ENCODE results near the gene USP49.

The USP49 gene

DNA sequence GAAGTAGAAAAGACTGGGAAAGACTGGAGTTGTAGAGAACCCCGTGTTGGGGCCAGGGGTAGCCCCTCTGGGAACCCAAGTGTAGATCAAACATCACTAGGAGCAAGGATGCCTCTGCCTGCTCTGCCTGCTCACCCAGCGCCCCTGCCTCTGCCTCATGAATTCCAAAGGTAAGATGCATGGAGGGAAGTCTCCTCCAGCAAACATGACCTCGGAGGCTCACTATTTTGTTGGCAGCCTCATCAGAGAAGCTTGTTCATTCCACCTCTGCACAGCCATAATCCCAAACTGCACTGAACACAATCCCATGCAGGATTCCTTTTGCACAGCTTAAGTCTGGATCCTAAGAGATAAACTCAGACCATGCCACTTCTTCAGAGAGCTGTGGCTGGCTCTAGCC lies 120.3 kb downstream of the USP49 start:
- H3K36me3 ChIP-seq (ENCODE audit: control insufficient read depth, insufficient read depth, low read length): peaks cover 10% of the 10 kb centered on the region
- H3K27me3 ChIP-seq (replicated peaks; ENCODE audit: control insufficient read depth, insufficient read depth, low read length): no peaks in the 10 kb centered on the region
- no peak overlapping the region for H3K4me3 ChIP-seq (replicated peaks; ENCODE audit: low read depth, low read length)
- TF ChIP-seq, protein P1, sequence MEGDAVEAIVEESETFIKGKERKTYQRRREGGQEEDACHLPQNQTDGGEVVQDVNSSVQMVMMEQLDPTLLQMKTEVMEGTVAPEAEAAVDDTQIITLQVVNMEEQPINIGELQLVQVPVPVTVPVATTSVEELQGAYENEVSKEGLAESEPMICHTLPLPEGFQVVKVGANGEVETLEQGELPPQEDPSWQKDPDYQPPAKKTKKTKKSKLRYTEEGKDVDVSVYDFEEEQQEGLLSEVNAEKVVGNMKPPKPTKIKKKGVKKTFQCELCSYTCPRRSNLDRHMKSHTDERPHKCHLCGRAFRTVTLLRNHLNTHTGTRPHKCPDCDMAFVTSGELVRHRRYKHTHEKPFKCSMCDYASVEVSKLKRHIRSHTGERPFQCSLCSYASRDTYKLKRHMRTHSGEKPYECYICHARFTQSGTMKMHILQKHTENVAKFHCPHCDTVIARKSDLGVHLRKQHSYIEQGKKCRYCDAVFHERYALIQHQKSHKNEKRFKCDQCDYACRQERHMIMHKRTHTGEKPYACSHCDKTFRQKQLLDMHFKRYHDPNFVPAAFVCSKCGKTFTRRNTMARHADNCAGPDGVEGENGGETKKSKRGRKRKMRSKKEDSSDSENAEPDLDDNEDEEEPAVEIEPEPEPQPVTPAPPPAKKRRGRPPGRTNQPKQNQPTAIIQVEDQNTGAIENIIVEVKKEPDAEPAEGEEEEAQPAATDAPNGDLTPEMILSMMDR (IDR thresholded peaks at IDR 0.05; ENCODE audit: insufficient read depth, low read length, poor library complexity, severe bottlenecking): no peak
- DNase-seq (ENCODE audit: extremely low read depth, insufficient read length): no peak

DNA sequence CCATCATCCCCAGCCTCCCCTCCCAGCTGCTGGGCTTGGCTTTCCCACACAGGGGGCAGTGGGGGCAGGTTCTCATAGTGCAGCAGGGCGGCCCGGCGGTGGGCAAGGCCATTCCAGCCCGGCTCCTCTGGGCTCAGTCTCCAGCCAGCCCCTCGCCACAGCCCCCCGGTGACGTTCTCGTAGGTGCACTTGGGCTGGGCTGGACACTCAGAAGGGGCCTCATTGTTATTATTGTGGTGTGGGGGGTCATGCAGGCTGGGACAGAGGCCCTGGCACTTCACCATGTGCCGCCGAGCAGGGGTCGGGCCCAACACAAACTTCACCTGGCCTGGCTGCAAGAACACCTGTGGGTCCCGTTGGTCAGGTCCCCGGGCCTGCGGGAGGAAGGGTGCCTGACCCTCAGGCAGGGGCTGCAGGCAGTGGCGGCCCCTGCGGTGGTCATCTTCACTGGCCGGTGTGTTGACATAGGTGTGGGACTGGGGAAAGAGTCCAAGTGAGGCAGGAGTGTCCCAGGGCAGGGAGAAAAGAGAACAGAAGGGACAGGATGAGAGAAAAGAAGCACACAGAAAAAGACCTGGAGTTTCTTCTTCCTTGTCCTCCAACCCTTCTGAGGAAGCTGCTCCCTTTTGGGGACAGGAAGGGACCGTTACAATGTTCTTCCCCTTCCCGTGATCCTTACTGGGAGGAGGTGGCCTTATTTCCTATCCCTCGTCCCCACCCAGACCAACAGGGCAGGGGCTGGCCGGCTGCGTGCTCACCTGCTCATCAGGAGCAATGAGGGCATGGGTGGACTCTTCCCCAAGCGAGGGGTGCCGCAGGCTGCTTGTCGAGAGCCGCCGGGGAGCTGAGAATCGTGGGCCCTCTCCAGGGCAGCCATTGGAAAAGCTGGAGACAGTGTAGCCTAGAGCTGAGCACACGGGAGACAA lies 123.9 kb downstream of the USP49 start:
- Histone ChIP-seq H3K27me3 (replicated peaks; ENCODE audit: control insufficient read depth, insufficient read depth, low read length) (no peaks in the 10 kb centered on the region), H3K4me3 (replicated peaks; ENCODE audit: low read depth, low read length) (no peak overlapping the region), H3K36me3 (ENCODE audit: control insufficient read depth, insufficient read depth, low read length) (peaks cover 10% of the 10 kb centered on the region)
- DNase-seq (ENCODE audit: extremely low read depth, insufficient read length): no peak
- TF ChIP-seq, protein P1 (IDR thresholded peaks at IDR 0.05; ENCODE audit: insufficient read depth, low read length, poor library complexity, severe bottlenecking): no peak

DNA sequence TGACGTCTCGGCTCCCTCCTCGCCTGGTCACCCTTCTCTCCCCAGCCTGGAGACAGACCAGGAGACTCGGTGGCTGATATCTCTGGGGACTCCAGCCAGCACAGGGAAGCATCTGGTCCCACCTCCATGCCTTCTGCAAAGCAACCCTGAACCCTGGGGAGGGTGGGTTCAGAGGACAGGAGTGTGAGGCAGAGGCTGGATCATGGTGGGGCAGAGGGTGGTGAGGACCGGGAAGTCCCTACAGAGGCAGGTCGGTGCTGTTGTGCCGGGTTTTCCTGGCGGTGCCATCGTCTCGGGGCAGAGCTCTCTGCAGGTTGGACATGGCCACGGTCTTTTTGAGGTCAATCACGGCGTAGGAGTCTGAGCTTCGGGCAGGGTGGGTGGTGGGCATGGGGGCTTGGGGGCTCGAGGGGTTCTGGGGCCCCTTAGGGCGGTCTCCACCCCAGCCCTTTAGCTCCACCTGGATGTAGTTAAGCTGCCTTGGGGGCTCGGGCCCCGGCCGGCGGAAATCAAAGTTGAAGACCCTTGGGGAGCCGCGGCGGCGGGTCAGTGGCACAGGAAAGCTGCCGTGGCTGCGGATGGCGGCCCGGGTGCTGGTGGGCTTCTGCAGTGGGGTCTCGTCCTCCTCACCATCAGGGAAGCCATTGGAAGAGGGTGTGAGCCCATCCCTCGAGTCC lies 124.7 kb downstream of the USP49 start:
- Histone ChIP-seq H3K4me3 (replicated peaks; ENCODE audit: low read depth, low read length) (no peak overlapping the region), H3K36me3 (ENCODE audit: control insufficient read depth, insufficient read depth, low read length) (peaks cover 10% of the 10 kb centered on the region), H3K27me3 (replicated peaks; ENCODE audit: control insufficient read depth, insufficient read depth, low read length) (no peaks in the 10 kb centered on the region)
- TF ChIP-seq, protein P1 (IDR thresholded peaks at IDR 0.05; ENCODE audit: insufficient read depth, low read length, poor library complexity, severe bottlenecking): no peak
- no peak for DNase-seq (ENCODE audit: extremely low read depth, insufficient read length)

DNA sequence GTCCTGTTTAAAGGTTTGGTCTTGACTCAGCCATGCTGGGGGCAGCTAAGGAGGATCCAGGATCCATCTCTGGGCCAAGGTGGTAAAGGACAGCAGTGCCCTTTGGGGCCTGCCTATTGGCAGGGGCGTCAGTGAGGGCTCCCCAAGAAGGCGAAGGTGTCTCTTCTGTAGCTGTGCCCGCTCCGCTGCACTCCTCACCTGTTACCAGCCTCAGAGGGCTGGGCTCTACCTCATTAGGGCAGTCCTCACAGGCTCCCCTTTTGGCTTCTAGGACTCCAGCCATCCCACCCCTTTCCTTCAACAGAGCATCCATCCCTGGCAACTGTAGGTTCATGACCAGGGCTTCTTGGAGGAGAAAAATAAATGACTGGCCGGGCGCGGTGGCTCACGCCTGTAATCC lies 125.8 kb downstream of the USP49 start:
- Histone ChIP-seq H3K4me3 (replicated peaks; ENCODE audit: low read depth, low read length) (no peak overlapping the region), H3K27me3 (replicated peaks; ENCODE audit: control insufficient read depth, insufficient read depth, low read length) (no peaks in the 10 kb centered on the region), H3K36me3 (ENCODE audit: control insufficient read depth, insufficient read depth, low read length) (peaks cover 7% of the 10 kb centered on the region)
- no peak for DNase-seq (ENCODE audit: extremely low read depth, insufficient read length)
- TF ChIP-seq, protein P1 (IDR thresholded peaks at IDR 0.05; ENCODE audit: insufficient read depth, low read length, poor library complexity, severe bottlenecking): no peak

DNA sequence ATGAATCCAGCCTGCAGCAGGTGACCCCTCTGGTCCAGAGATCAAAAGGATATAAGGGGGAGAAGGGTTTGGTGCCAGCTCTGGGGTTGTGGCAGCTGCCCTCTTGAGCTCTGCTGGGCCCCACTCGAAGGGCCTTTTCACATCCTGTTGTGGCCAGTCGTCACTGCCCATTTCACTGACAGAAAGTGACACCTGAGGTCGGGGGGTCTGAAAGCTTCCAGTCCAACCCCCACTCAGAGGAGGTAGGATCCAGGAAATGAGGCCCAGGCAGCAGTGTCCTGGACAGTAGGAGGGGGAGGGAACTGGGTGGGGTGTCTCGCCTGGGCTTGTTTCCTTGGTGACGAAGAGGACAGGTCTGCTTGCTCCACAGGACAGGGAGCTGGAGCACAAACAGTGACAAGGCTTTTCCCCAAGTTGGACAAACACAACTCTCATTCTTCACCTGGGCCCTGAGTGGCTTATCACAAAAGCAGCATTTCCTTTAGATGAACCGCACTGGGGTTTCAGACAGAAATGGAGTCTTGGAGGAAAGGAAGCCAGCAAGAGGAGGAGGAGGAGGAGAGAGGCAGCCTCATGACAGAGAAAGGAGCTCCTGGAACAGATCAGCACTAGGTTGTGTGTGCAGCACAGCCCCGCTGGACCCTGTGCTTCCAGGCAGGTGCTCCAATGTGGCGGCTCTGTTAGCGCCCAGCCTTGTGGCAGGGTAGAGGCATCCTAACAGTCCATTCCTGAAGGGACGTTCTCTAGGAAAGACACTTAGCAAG lies 126.4 kb downstream of the USP49 start:
- Histone ChIP-seq H3K4me3 (replicated peaks; ENCODE audit: low read depth, low read length) (no peak overlapping the region), H3K27me3 (replicated peaks; ENCODE audit: control insufficient read depth, insufficient read depth, low read length) (no peaks in the 10 kb centered on the region), H3K36me3 (ENCODE audit: control insufficient read depth, insufficient read depth, low read length) (peaks cover 7% of the 10 kb centered on the region)
- no peak for DNase-seq (ENCODE audit: extremely low read depth, insufficient read length)
- TF ChIP-seq, protein P1 (IDR thresholded peaks at IDR 0.05; ENCODE audit: insufficient read depth, low read length, poor library complexity, severe bottlenecking): no peak
